GM12878 (cell line): ENCODE measurements around the gene IL23R. TPM values are rescaled to one million over a fixed set of nuclear protein-coding genes. Genes with fewer than 3 reads are reported as not detected.
A peak's percentile ranks its signal among the peaks of the same experiment; 100 is the strongest.

ENCODE experiments used
- ATAC-seq: fragments of 200-7000 bp; cut with Tn5 transposase; 3 replicates; pipeline ENCODE4 v1.9.1; 2020; ENCODE audit warnings: mild to moderate bottlenecking, moderate library complexity
- BruUV-seq: library from RNA; stranded (reverse); fragments of 400-500 nt; replicated peaks from 2 replicates; lab custom pipeline; 2021; lab: Mats Ljungman, UMichigan
- CTCF ChIA-PET: fragments of 300-600 bp; sonication (Branson Sonifier 250); formaldehyde crosslinking; extraction: SDS; loops from one replicate; lab custom pipeline; 2021; ENCODE audit warnings: inconsistent platforms; lab: Yijun Ruan, JAX
- POLR2A ChIA-PET: fragments of 350-600 bp; formaldehyde crosslinking; extraction: SDS; loops from one replicate; lab custom pipeline; 2021; ENCODE audit warnings: inconsistent platforms; lab: Charles Lee
- RAD21 ChIA-PET: fragments of 300-600 bp; sonication (Branson Sonifier 250); formaldehyde crosslinking; loops from one replicate; lab custom pipeline; 2023; ENCODE audit warnings: antibody characterized with exemption; ENCODE audit not compliant: unreplicated experiment; lab: Charles Lee
- SMC1A ChIA-PET: fragments of 300-600 bp; sonication (Branson Sonifier 250); formaldehyde crosslinking; loops from one replicate; lab custom pipeline; 2023; ENCODE audit not compliant: unreplicated experiment, uncharacterized antibody; lab: Charles Lee
- DNase-seq: peaks from one replicate; pipeline ENCODE4 v3.0.0-alpha.2; 2011; ENCODE audit warnings: low read depth, low spot score
- FAIRE-seq: peaks from 3 replicates; lab custom pipeline; 2011; peaks lifted over from hg19 to GRCh38; lab: Jason Lieb, UNC
- H2AFZ ChIP-seq: 2 replicates; pipeline ENCODE4 v1.6.0; 2011; ENCODE audit warnings: low read depth, low read length, control low read depth; ENCODE audit not compliant: control insufficient read depth
- H3K27ac ChIP-seq: 2 replicates; pipeline ENCODE4 v1.5.1; 2011; ENCODE audit warnings: control low read depth; ENCODE audit not compliant: control insufficient read depth, insufficient read depth
- H3K27me3 ChIP-seq, 2 experiments: replicated peaks in 1 of 2; 2 replicates each; pipeline versions ENCODE4 v1.6.0 to v1.6.1; 2011; ENCODE audit warnings: low read length in 1 of 2; ENCODE audit not compliant: control insufficient read depth in 2 of 2, insufficient read depth in 2 of 2
- H3K36me3 ChIP-seq, 2 experiments: 2 replicates each; pipeline ENCODE4 v1.5.1; 2011; ENCODE audit warnings: low read length in 1 of 2; ENCODE audit not compliant: control insufficient read depth in 2 of 2, insufficient read depth in 2 of 2
- H3K4me1 ChIP-seq: 2 replicates; pipeline ENCODE4 v1.6.1; 2011; ENCODE audit warnings: mild to moderate bottlenecking, low read length, moderate library complexity, mixed read lengths; ENCODE audit not compliant: control insufficient read depth, insufficient read depth
- H3K4me2 ChIP-seq: 2 replicates; pipeline ENCODE4 v1.6.0; 2011; ENCODE audit warnings: control low read depth; ENCODE audit not compliant: control insufficient read depth, insufficient read depth
- H3K4me3 ChIP-seq: fragments of 200-600 bp; sonication (generic); 2 replicates; pipeline ENCODE4 v1.5.1; 2016
- H3K79me2 ChIP-seq: 2 replicates; pipeline ENCODE4 v1.6.0; 2011; ENCODE audit warnings: low read length; ENCODE audit not compliant: control insufficient read depth, insufficient read depth
- H3K9ac ChIP-seq: 2 replicates; pipeline ENCODE4 v1.8.0; 2011; ENCODE audit warnings: low read length, control low read depth, mixed read lengths; ENCODE audit not compliant: control insufficient read depth, insufficient read depth
- H3K9me3 ChIP-seq: replicated peaks from 3 replicates; pipeline ENCODE4 v1.5.1; 2011; ENCODE audit warnings: mild to moderate bottlenecking, low read length; ENCODE audit not compliant: control insufficient read depth, insufficient read depth
- H4K20me1 ChIP-seq: 2 replicates; pipeline ENCODE4 v1.6.0; 2011; ENCODE audit not compliant: control insufficient read depth, insufficient read depth
- BRCA1 ChIP-seq: IDR thresholded peaks from 2 replicates; pipeline ENCODE4 v1.6.1; 2011; ENCODE audit warnings: low read depth, low read length, improper control_type of control experiment
- CHD1 ChIP-seq: IDR thresholded peaks from 2 replicates; pipeline ENCODE4 v1.6.1; 2012; ENCODE audit warnings: low read depth, low read length, improper control_type of control experiment
- E2F8 ChIP-seq: fragments of 450-650 bp; IDR thresholded peaks from 2 replicates; pipeline ENCODE4 v1.6.1; 2018; ENCODE audit warnings: mild to moderate bottlenecking, low read depth, moderate library complexity; ENCODE audit not compliant: partially characterized antibody
- EGR1 ChIP-seq, 2 experiments: IDR thresholded peaks; 1 replicate in 1 of 2; 2 replicates in 1 of 2; pipeline ENCODE4 v1.6.1; 2011 to 2012; ENCODE audit warnings: low read depth in 2 of 2, low read length in 2 of 2, borderline replicate concordance in 1 of 2, mild to moderate bottlenecking in 1 of 2, moderate library complexity in 1 of 2
- HDAC6 ChIP-seq: fragments of 200-600 bp; sonication (generic); IDR thresholded peaks from one replicate; pipeline ENCODE4 v1.8.0; 2017; ENCODE audit warnings: antibody characterized with exemption; ENCODE audit not compliant: unreplicated experiment
- IKZF2 ChIP-seq, 2 experiments: fragments of 450-650 bp; IDR thresholded peaks; 2 replicates each; pipeline ENCODE4 v1.6.1; 2017; ENCODE audit warnings: mild to moderate bottlenecking in 2 of 2, moderate library complexity in 2 of 2
- KDM1A ChIP-seq: fragments of 200-600 bp; sonication (generic); IDR thresholded peaks from 2 replicates; pipeline ENCODE4 v1.6.1; 2016; ENCODE audit warnings: borderline replicate concordance
- NFYA ChIP-seq: IDR thresholded peaks from 2 replicates; pipeline ENCODE4 v1.6.1; 2011; ENCODE audit warnings: low read depth, mild to moderate bottlenecking, low read length, improper control_type of control experiment, borderline replicate concordance
- NR2F1 ChIP-seq: fragments of 450-650 bp; conservative IDR thresholded peaks from 2 replicates; pipeline ENCODE4 v1.6.1; 2017; ENCODE audit warnings: mild to moderate bottlenecking
- POLR2AphosphoS5 ChIP-seq: IDR thresholded peaks from 2 replicates; pipeline ENCODE4 v1.6.1; 2011; ENCODE audit warnings: mild to moderate bottlenecking, low read length, inconsistent platforms
- SIN3A ChIP-seq: IDR thresholded peaks from 2 replicates; pipeline ENCODE4 v1.6.1; 2012; ENCODE audit warnings: low read depth, low read length, improper control_type of control experiment
- SIX5 ChIP-seq: IDR thresholded peaks from 2 replicates; pipeline ENCODE4 v1.6.1; 2011; ENCODE audit warnings: mild to moderate bottlenecking, low read depth, low read length, moderate library complexity; ENCODE audit not compliant: severe bottlenecking
- SPI1 ChIP-seq: IDR thresholded peaks from 2 replicates; pipeline ENCODE4 v1.6.1; 2011; ENCODE audit warnings: low read depth, mild to moderate bottlenecking, low read length, moderate library complexity, borderline replicate concordance; ENCODE audit not compliant: insufficient read depth
- TAF1 ChIP-seq: IDR thresholded peaks from 2 replicates; pipeline ENCODE4 v1.6.1; 2011; ENCODE audit warnings: mild to moderate bottlenecking, low read depth, low read length, borderline replicate concordance
- TARDBP ChIP-seq: IDR thresholded peaks from 2 replicates; pipeline ENCODE4 v1.6.1; 2016; ENCODE audit warnings: borderline replicate concordance
- ZNF217 ChIP-seq: fragments of 450-650 bp; IDR thresholded peaks from 2 replicates; pipeline ENCODE4 v1.6.1; 2017; ENCODE audit warnings: antibody characterized with exemption, mild to moderate bottlenecking
- ZNF24 ChIP-seq: fragments of 450-650 bp; IDR thresholded peaks from 2 replicates; pipeline ENCODE4 v1.6.1; 2017; ENCODE audit warnings: antibody characterized with exemption, mild to moderate bottlenecking
- WGBS: methylation state at CpG from one replicate; pipeline ENCODE4 v1.1.6; 2016; ENCODE audit warnings: low lambda C conversion rate; ENCODE audit not compliant: insufficient replicate concordance, insufficient coverage; ENCODE audit errors: missing lambda C conversion rate; 5-methylcytosine and 5-hydroxymethylcytosine counted together
- in situ Hi-C: fragments of 300-500 bp; cut with MboI; formaldehyde crosslinking; loops from 9 replicates; pipeline ENCODE4 v1.14.3; 2018; ENCODE audit warnings: mixed read lengths
- intact Hi-C: fragments of 100-400 bp; cut with micrococcal nuclease; formaldehyde crosslinking; loops from one replicate; pipeline ENCODE4 v1.14.2; 2022; ENCODE audit not compliant: unreplicated experiment
- polyA plus RNA-seq, 11 experiments: library from polyadenylated mRNA; depleted of rRNA in 4 of 11; unstranded in 6 of 11; stranded (reverse) in 5 of 11; fragments of >200 nt; fragmentation: Nextera tagmentation in 4 of 11; fragmentation: Illumina TruSeq in 1 of 11; extraction: Ambion mirVana in 4 of 11; extraction: Trizol in 1 of 11; gene quantifications; 1 replicate in 1 of 11; 2 replicates in 10 of 11; pipeline versions ENCODE4 v1.2.1 to v1.2.3, GENCODE V29; 2011 to 2016; ENCODE audit warnings: inconsistent platforms in 2 of 11, missing spikeins in 2 of 11, low read depth in 1 of 11
- total RNA-seq, 4 experiments: library from RNA; depleted of rRNA in 3 of 4; stranded (reverse); fragments of >200 nt in 3 of 4; fragmentation: Illumina TruSeq in 1 of 4; extraction: Trizol in 1 of 4; gene quantifications; 2 replicates each; pipeline versions ENCODE4 v1.2.1 to v1.2.3, GENCODE V29; 2013 to 2021
- TF ChIP-seq, protein P1 (sequence below): fragments of 450-650 bp; IDR thresholded peaks from 2 replicates; pipeline ENCODE4 v1.6.1; 2016; ENCODE audit warnings: mild to moderate bottlenecking

IL23R gene
- total and polyA plus RNA-seq, 10 of the 15 experiments (the other 5 are each of a cell fraction or from before 2014, with no cell fraction given): 0.16 to 6.4 (median 0.59) TPM

DNA sequence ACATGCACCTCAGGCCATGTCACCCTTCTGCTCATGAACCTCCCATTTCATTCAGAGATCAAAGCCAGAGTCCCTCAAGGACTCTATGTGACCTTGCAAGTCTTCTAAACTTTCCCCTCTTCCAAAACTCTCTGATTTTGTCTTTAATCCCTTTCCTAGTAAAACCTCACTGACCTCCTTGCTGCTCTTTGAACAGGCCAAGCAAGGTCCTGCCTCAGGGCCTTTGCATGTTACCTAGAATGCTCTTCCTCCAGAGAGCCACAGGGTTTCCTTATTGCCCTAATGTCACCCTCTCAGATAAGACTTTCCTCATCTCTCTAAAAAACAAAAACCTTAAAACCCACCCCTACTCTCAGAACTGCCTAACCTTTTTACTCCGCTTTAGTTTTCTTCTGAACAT is 26.6 kb downstream of the IL23R start:
- ChIA-PET RAD21 (interaction anchor here (0.7 kb wide), 1 partner anchor 43 kb away, joined by 3 read pairs; no protein-coding TSS in a partner anchor), CTCF (no interaction called here), SMC1A (interaction anchor here (5.2 kb wide), 1 partner anchor 19 kb away, joined by 62 read pairs; no protein-coding TSS in a partner anchor)

DNA sequence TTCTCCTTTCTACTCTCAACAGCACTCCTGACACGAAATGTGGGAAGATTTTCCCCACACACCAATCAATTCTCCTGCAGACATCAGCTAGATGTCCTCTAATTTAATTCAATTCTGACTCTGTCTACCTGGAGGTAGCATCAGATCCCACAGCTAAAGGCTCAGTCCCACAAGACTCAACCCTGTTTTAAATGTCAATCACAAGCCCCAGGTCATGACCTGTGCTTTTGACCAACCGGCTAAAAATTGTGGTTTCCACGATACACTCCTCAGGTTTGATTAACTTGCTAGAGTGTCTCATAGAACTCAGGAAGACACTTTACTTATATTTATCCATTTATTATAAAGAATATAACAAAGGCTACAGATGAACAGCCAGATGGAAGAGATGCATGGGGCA is 27.4 kb downstream of the IL23R start:
- Histone ChIP-seq H3K79me2 (no peaks in the 10 kb centered on the region), H3K4me2 (no peak overlapping the region), H3K27me3 (no peaks in the 10 kb centered on the region), H3K4me1 (peaks cover 20% of the 10 kb centered on the region), H4K20me1 (no peaks in the 10 kb centered on the region), H3K36me3 (no peaks in the 10 kb centered on the region), H3K4me3 (no peak overlapping the region), H3K27ac (no peak overlapping the region), H3K9me3 (no peaks in the 10 kb centered on the region; the same call in 2 of the 3 replicates), H2AFZ (no peak overlapping the region), H3K9ac (no peak overlapping the region)
- in situ Hi-C loops (no loop called here), intact Hi-C loops (loop anchor here (2.0 kb wide), 1 partner anchor 23 kb away; no protein-coding TSS in a partner anchor)
- RAD21 ChIA-PET: interaction anchor here (0.7 to 1.6 kb wide), 3 partner anchors 16 to 44 kb away, joined by 3 to 4 read pairs (median 3); no protein-coding TSS in a partner anchor
- 57% methylated on average over 3 of the region's 3 CpGs for WGBS
- SMC1A ChIA-PET: interaction anchor here (2.5 to 5.2 kb wide), 3 partner anchors 18 to 44 kb away, joined by 16 to 62 read pairs (median 40); partner anchors contain the start of gene IL23R
- FAIRE-seq: no peak
- ATAC-seq: peak; percentile 17; the same call in 1 of the 3 replicates
- CTCF ChIA-PET: interaction anchor here (0.9 to 1.6 kb wide), 3 partner anchors 18 to 45 kb away, joined by 3 to 7 read pairs (median 3); no protein-coding TSS in a partner anchor
- no TSS peak for BruUV-seq
- DNase-seq: no peak
- POLR2A ChIA-PET: interaction anchor here (3.0 kb wide), 1 partner anchor 26 kb away, joined by 14 read pairs; the partner anchor contains the start of gene IL23R
- TF ChIP-seq E2F8: no peak
- TF ChIP-seq EGR1 (IDR thresholded peaks at IDR 0.05; ENCODE audit: borderline replicate concordance in 1 of 2, low read depth in 2 of 2, low read length in 2 of 2): no peak
- no peak for TF ChIP-seq TARDBP
- no peak for TF ChIP-seq SIX5
- TF ChIP-seq IKZF2 (IDR thresholded peaks at IDR 0.05): no peak
- peak; percentile 57 for TF ChIP-seq NR2F1
- TF ChIP-seq POLR2AphosphoS5: no peak
- TF ChIP-seq, protein P1, sequence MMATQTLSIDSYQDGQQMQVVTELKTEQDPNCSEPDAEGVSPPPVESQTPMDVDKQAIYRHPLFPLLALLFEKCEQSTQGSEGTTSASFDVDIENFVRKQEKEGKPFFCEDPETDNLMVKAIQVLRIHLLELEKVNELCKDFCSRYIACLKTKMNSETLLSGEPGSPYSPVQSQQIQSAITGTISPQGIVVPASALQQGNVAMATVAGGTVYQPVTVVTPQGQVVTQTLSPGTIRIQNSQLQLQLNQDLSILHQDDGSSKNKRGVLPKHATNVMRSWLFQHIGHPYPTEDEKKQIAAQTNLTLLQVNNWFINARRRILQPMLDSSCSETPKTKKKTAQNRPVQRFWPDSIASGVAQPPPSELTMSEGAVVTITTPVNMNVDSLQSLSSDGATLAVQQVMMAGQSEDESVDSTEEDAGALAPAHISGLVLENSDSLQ: peak; percentile 38; the same call in 1 of the 2 replicates
- TF ChIP-seq SIN3A: no peak
- no peak for TF ChIP-seq ZNF24
- no peak for TF ChIP-seq BRCA1

More for the DNA sequence above, 26.6 kb downstream of the IL23R start:
- POLR2A ChIA-PET: no interaction called here
- H3K79me2 ChIP-seq: no peaks in the 10 kb centered on the region
- H2AFZ ChIP-seq: no peak overlapping the region
- peaks cover 20% of the 10 kb centered on the region for H3K4me1 ChIP-seq
- no peaks in the 10 kb centered on the region; the same call in 2 of the 3 replicates for H3K9me3 ChIP-seq
- TF ChIP-seq SPI1: no peak
- no peak for TF ChIP-seq NFYA
- TF ChIP-seq KDM1A: no peak
- TF ChIP-seq ZNF217: 0 out of 2 replicates have a peak, but pooled peaks have one; percentile 28
- no peak for TF ChIP-seq TAF1
- no peak for TF ChIP-seq CHD1
- TF ChIP-seq HDAC6: no peak
- in situ Hi-C loops (no loop called here), intact Hi-C loops (no loop called here)
- H4K20me1 ChIP-seq: no peaks in the 10 kb centered on the region
- H3K4me3 ChIP-seq: no peak overlapping the region
- H3K27me3 ChIP-seq: no peaks in the 10 kb centered on the region
- WGBS: 95% methylated on average over 1 of the region's 1 CpG
- H3K4me2 ChIP-seq: no peak overlapping the region
- FAIRE-seq (no peak), ATAC-seq (no peak), DNase-seq (no peak)
- no peak overlapping the region for H3K9ac ChIP-seq
- no peaks in the 10 kb centered on the region for H3K36me3 ChIP-seq
- no TSS peak for BruUV-seq
- no peak overlapping the region for H3K27ac ChIP-seq
